ENCODE results near the gene EFCAB6. TPM values are rescaled to one million over a fixed set of nuclear protein-coding genes. Genes with fewer than 3 reads are reported as not detected.

The EFCAB6 gene
- total RNA-seq, 1 experiment from 2014 or later, result 0.21 TPM

- no peak overlapping the region for H3K4me3 ChIP-seq (ENCODE audit: low read depth in 2 of 2, low read length in 2 of 2)
- in situ Hi-C loops (cut with HindIII; ENCODE audit: low pct_unique_long_range_greater_than_20kb, low sequenced_read_pairs) (no loop called here), intact Hi-C loops (cut with micrococcal nuclease; ENCODE audit: unreplicated experiment) (no loop called here)
- ATAC-seq (no peak), DNase-seq (ENCODE audit: low read depth, low spot score) (no peak)
- BruUV-seq (replicated peaks), result no TSS peak
- CTCF ChIA-PET, result no interaction called here
- POLR2A ChIA-PET, result no interaction called here
- H3K27ac ChIP-seq (ENCODE audit: low read length), result no peak overlapping the region
- TF ChIP-seq REST (IDR thresholded peaks at IDR 0.05; ENCODE audit: insufficient read depth in 1 of 2, low read depth in 2 of 2, low read length in 1 of 2) (no peak), TCF7L2 (IDR thresholded peaks at IDR 0.05; ENCODE audit: low read depth, low read length) (no peak), POLR2AphosphoS5 (IDR thresholded peaks at IDR 0.05; ENCODE audit: low read depth, low read length) (no peak), SIN3A (IDR thresholded peaks at IDR 0.05; ENCODE audit: borderline replicate concordance, insufficient read depth, low read depth, low read length) (no peak), CTCF (IDR thresholded peaks at IDR 0.05) (no peak)
- H3K9me3 ChIP-seq (ENCODE audit: control insufficient read depth, insufficient read depth, low read depth, low read length), result no peaks in the 10 kb centered on the region
- H3K4me1 ChIP-seq (ENCODE audit: control insufficient read depth, insufficient read depth, low read length), result no peaks in the 10 kb centered on the region
- no peaks in the 10 kb centered on the region for H3K36me3 ChIP-seq (ENCODE audit: control insufficient read depth, insufficient read depth, low read length)
- H3K27me3 ChIP-seq (ENCODE audit: control insufficient read depth, insufficient read depth, low read length), result no peaks in the 10 kb centered on the region
These were observed 323.2 kb downstream of the EFCAB6 start for GRCh38 chr22:43488937-43489336.

GRCh38 chr22:43488031-43488866 is 323.9 kb downstream of the EFCAB6 start:
- in situ Hi-C loops (cut with HindIII; ENCODE audit: low pct_unique_long_range_greater_than_20kb, low sequenced_read_pairs) (no loop called here), intact Hi-C loops (cut with micrococcal nuclease; ENCODE audit: unreplicated experiment) (no loop called here)
- no peak overlapping the region for H3K27ac ChIP-seq (ENCODE audit: low read length)
- no peak overlapping the region for H3K4me3 ChIP-seq (ENCODE audit: low read depth in 2 of 2, low read length in 2 of 2)
- DNase-seq (ENCODE audit: low read depth, low spot score) (no peak), ATAC-seq (no peak)
- no peaks in the 10 kb centered on the region for H3K27me3 ChIP-seq (ENCODE audit: control insufficient read depth, insufficient read depth, low read length)
- CTCF ChIA-PET, result no interaction called here
- H3K36me3 ChIP-seq (ENCODE audit: control insufficient read depth, insufficient read depth, low read length), result no peaks in the 10 kb centered on the region
- H3K4me1 ChIP-seq (ENCODE audit: control insufficient read depth, insufficient read depth, low read length), result no peaks in the 10 kb centered on the region
- H3K9me3 ChIP-seq (ENCODE audit: control insufficient read depth, insufficient read depth, low read depth, low read length), result no peaks in the 10 kb centered on the region
- BruUV-seq (replicated peaks), result no TSS peak
- TF ChIP-seq TCF7L2 (IDR thresholded peaks at IDR 0.05; ENCODE audit: low read depth, low read length) (no peak), SIN3A (IDR thresholded peaks at IDR 0.05; ENCODE audit: borderline replicate concordance, insufficient read depth, low read depth, low read length) (no peak), REST (IDR thresholded peaks at IDR 0.05; ENCODE audit: insufficient read depth in 1 of 2, low read depth in 2 of 2, low read length in 1 of 2) (no peak), POLR2AphosphoS5 (IDR thresholded peaks at IDR 0.05; ENCODE audit: low read depth, low read length) (no peak), CTCF (IDR thresholded peaks at IDR 0.05) (no peak)
- POLR2A ChIA-PET, result no interaction called here
